Activated naive CD8-positive, alpha-beta T cell treated with anti-CD3 and anti-CD28 coated beads, Interleukin-2, amount 10 ng/mL, durations not matched to agents 7 days and 5 days (primary cell): ENCODE measurements around the gene PRIMPOL. TPM values are rescaled to one million over a fixed set of nuclear protein-coding genes. Genes with fewer than 3 reads are reported as not detected.
"Not testable (repeated sequence)": the region's sequence is repeated elsewhere in the genome, so short reads cannot be mapped to it uniquely, and the experiment has no call there.

ENCODE experiments used
- ATAC-seq: fragments of 150-1000 bp; cut with Tn5 transposase; one replicate; pipeline ENCODE4 v1.10.0; 2021; ENCODE audit warnings: low read depth, moderate library complexity
- POLR2A ChIA-PET: fragments of 350-600 bp; sonication (Branson Sonifier 250); formaldehyde crosslinking; loops from one replicate; lab custom pipeline; 2021; ENCODE audit warnings: antibody characterized with exemption; lab: Charles Lee
- DNase-seq: peaks from one replicate; pipeline ENCODE4 v3.0.0; 2021
- H3K27ac Mint-ChIP-seq: one replicate; pipeline ENCODE4 v1.8.0; 2022; ENCODE audit warnings: mild to moderate bottlenecking, mixed read lengths
- H3K27me3 Mint-ChIP-seq: one replicate; pipeline ENCODE4 v1.8.0; 2022; ENCODE audit warnings: mild to moderate bottlenecking, moderate library complexity, mixed read lengths
- H3K36me3 Mint-ChIP-seq: one replicate; pipeline ENCODE4 v1.8.0; 2021; ENCODE audit warnings: mild to moderate bottlenecking, mixed read lengths
- H3K4me1 Mint-ChIP-seq: one replicate; pipeline ENCODE4 v1.8.0; 2021; ENCODE audit warnings: mixed read lengths
- H3K4me3 Mint-ChIP-seq: one replicate; pipeline ENCODE4 v1.8.0; 2022; ENCODE audit warnings: mild to moderate bottlenecking, moderate library complexity, mixed read lengths
- H3K9me3 Mint-ChIP-seq: one replicate; pipeline ENCODE4 v1.8.0; 2021; ENCODE audit warnings: mixed read lengths
- total RNA-seq, 2 experiments: library from RNA; stranded (reverse); gene quantifications; one replicate each; pipeline ENCODE4 v1.2.3, GENCODE V29; 2021

The PRIMPOL gene, protein sequence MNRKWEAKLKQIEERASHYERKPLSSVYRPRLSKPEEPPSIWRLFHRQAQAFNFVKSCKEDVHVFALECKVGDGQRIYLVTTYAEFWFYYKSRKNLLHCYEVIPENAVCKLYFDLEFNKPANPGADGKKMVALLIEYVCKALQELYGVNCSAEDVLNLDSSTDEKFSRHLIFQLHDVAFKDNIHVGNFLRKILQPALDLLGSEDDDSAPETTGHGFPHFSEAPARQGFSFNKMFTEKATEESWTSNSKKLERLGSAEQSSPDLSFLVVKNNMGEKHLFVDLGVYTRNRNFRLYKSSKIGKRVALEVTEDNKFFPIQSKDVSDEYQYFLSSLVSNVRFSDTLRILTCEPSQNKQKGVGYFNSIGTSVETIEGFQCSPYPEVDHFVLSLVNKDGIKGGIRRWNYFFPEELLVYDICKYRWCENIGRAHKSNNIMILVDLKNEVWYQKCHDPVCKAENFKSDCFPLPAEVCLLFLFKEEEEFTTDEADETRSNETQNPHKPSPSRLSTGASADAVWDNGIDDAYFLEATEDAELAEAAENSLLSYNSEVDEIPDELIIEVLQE
- 10 to 100 TPM; 22.5 to 25.0 TPM for total RNA-seq

- Mint-ChIP-seq H3K4me3 (peak within 1 kb of the TSS; percentile 98), H3K4me1 (peaks cover 53% of the 10 kb centered on the region), H3K36me3 (peaks cover 30% of the 10 kb centered on the region), H3K27ac (peak within 1 kb of the TSS; percentile 96), H3K9me3 (no peaks in the 10 kb centered on the region), H3K27me3 (no peaks in the 10 kb centered on the region)
- POLR2A ChIA-PET: interaction anchor here (0.9 to 3.5 kb wide), 23 partner anchors 10 to 412 kb away, joined by 3 to 48 read pairs (median 4); partner anchors contain the start of genes CENPU and IRF2
- DNase-seq: peak; percentile 99
- ATAC-seq: peak; percentile 89
Measured at GRCh38 chr4:184649026-184649970, at the start of gene PRIMPOL, which contains the start of gene CASP3. Gene PRIMPOL (plus strand): TSS chr4:184649738. CDS start chr4:184657141, 7,403 bp downstream. Gene CASP3 (minus strand): TSS chr4:184649447. CDS start chr4:184638453, 10,994 bp downstream.

DNA sequence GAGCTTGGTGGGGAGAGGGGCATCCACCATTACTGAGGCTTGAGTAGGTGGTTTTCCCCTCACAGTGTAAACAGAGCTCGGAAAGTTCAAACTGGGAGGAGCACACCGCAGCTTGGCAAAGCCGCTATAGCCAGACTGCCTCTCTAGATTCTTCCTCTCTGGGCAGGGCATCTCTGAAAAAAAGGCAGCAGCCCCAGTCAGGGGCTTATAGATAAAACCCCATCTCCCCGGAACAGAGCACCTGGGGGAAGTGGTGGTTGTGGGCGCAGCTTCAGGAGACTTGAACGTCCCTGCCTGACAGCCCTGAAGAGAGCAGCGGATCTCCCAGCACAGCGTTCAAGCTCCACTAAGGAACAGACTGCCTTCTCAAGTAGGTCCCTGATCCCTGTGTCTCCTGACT, 48.6 kb upstream of the PRIMPOL start:
- POLR2A ChIA-PET: interaction anchor here (0.8 kb wide), 1 partner anchor 133 kb away, joined by 3 read pairs; the partner anchor contains the start of gene CENPU
- DNase-seq (peak; percentile 51), ATAC-seq (peak; percentile 81)
- Mint-ChIP-seq H3K36me3 (peaks cover 15% of the 10 kb centered on the region), H3K4me1 (peaks cover 29% of the 10 kb centered on the region), H3K9me3 (peaks cover 24% of the 10 kb centered on the region), H3K27ac (peak overlapping the region; percentile 33), H3K27me3 (peaks cover 25% of the 10 kb centered on the region), H3K4me3 (peak overlapping the region; percentile 65)

DNA sequence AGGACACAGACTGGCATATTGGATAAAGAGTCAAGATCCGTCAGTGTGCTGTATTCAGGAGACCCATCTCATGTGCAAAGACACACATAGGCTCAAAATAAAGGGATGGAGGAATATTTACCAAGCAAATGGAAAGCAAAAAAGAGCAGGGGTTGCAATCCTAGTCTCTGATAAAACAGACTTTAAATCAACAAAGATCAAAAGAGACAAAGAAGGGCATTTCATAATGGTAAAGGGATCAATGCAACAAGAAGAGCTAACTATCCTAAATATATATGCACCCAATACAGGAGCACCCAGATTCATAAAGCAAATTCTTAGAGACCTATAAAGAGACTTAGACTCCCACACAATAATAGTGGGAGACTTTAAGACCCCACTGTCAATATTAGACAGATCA, 46.7 kb upstream of the PRIMPOL start:
- H3K4me3 Mint-ChIP-seq, ATAC-seq, H3K27ac Mint-ChIP-seq, POLR2A ChIA-PET, DNase-seq: not testable (repeated sequence)
- peaks cover 29% of the 10 kb centered on the region for H3K4me1 Mint-ChIP-seq
- peaks cover 31% of the 10 kb centered on the region for H3K9me3 Mint-ChIP-seq
- peaks cover 15% of the 10 kb centered on the region for H3K36me3 Mint-ChIP-seq
- peaks cover 26% of the 10 kb centered on the region for H3K27me3 Mint-ChIP-seq

DNA sequence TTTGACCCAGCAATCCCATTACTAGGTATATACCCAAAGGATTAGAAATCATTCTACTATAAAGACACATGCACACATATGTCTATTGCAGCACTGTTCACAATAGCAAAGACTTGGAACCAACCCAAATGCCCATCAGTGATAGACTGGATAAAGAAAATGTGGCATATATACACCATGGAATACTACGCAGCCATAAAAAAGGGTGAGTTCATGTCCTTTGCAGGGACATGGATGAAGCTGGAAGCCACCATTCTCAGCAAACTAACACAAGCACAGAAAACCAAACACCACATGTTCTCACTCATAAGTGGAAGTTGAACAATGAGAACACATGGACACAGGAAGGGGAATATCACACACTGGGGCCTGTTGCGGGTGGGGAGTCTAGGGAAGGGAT, 42.1 kb upstream of the PRIMPOL start:
- POLR2A ChIA-PET, H3K4me1 Mint-ChIP-seq, ATAC-seq, DNase-seq, H3K27ac Mint-ChIP-seq, H3K4me3 Mint-ChIP-seq: not testable (repeated sequence)
- peaks cover 30% of the 10 kb centered on the region for H3K9me3 Mint-ChIP-seq
- peaks cover 26% of the 10 kb centered on the region for H3K27me3 Mint-ChIP-seq
- H3K36me3 Mint-ChIP-seq: peaks cover 12% of the 10 kb centered on the region

- Mint-ChIP-seq H3K4me3 (no peak overlapping the region), H3K36me3 (peaks cover 15% of the 10 kb centered on the region), H3K27ac (no peak overlapping the region), H3K4me1 (no peaks in the 10 kb centered on the region), H3K9me3 (peaks cover 11% of the 10 kb centered on the region), H3K27me3 (peaks cover 3% of the 10 kb centered on the region)
- no peak for ATAC-seq
- DNase-seq: no peak
- POLR2A ChIA-PET: no interaction called here
Measured at GRCh38 chr4:184612074-184612473, 37.5 kb upstream of the PRIMPOL start.

GRCh38 chr4:184613405-184613804, 36.1 kb upstream of the PRIMPOL start:
- DNase-seq (no peak), ATAC-seq (no peak)
- Mint-ChIP-seq H3K27ac (no peak overlapping the region), H3K4me1 (no peaks in the 10 kb centered on the region), H3K4me3 (no peak overlapping the region), H3K9me3 (peaks cover 11% of the 10 kb centered on the region), H3K27me3 (peaks cover 3% of the 10 kb centered on the region), H3K36me3 (peaks cover 15% of the 10 kb centered on the region)
- POLR2A ChIA-PET: no interaction called here

- Mint-ChIP-seq H3K4me1 (no peaks in the 10 kb centered on the region), H3K4me3 (no peak overlapping the region), H3K9me3 (peaks cover 11% of the 10 kb centered on the region), H3K27me3 (peaks cover 3% of the 10 kb centered on the region), H3K36me3 (peaks cover 15% of the 10 kb centered on the region), H3K27ac (no peak overlapping the region)
- ATAC-seq (no peak), DNase-seq (no peak)
- POLR2A ChIA-PET: interaction anchor here (0.5 kb wide), 1 partner anchor 148 kb away, joined by 3 read pairs; no protein-coding TSS in a partner anchor
Measured at GRCh38 chr4:184614509-184614908, 35.0 kb upstream of the PRIMPOL start.

- ATAC-seq: not testable (repeated sequence)
Measured at GRCh38 chr4:184616168-184616567, 33.4 kb upstream of the PRIMPOL start.

GRCh38 chr4:184616633-184617551, 32.6 kb upstream of the PRIMPOL start:
- H3K27ac Mint-ChIP-seq: no peak overlapping the region

More at GRCh38 chr4:184616168-184616567, 33.4 kb upstream of the PRIMPOL start:
- H3K36me3 Mint-ChIP-seq: peaks cover 17% of the 10 kb centered on the region
- H3K4me3 Mint-ChIP-seq, H3K27me3 Mint-ChIP-seq, H3K27ac Mint-ChIP-seq, POLR2A ChIA-PET, DNase-seq, H3K4me1 Mint-ChIP-seq: not testable (repeated sequence)
- peaks cover 11% of the 10 kb centered on the region for H3K9me3 Mint-ChIP-seq

GRCh38 chr4:184617600-184618196, 31.8 kb upstream of the PRIMPOL start:
- Mint-ChIP-seq H3K27ac (no peak overlapping the region), H3K4me3 (no peak overlapping the region), H3K4me1 (no peaks in the 10 kb centered on the region), H3K9me3 (peaks cover 11% of the 10 kb centered on the region), H3K27me3 (peaks cover 2% of the 10 kb centered on the region), H3K36me3 (peaks cover 19% of the 10 kb centered on the region)
- DNase-seq (no peak), ATAC-seq (no peak)
- POLR2A ChIA-PET: no interaction called here

More at GRCh38 chr4:184616633-184617551, 32.6 kb upstream of the PRIMPOL start:
- Mint-ChIP-seq H3K27me3 (peaks cover 3% of the 10 kb centered on the region), H3K36me3 (peaks cover 17% of the 10 kb centered on the region), H3K4me1 (no peaks in the 10 kb centered on the region), H3K9me3 (peaks cover 11% of the 10 kb centered on the region), H3K4me3 (no peak overlapping the region)
- no peak for ATAC-seq
- DNase-seq: no peak
- POLR2A ChIA-PET: no interaction called here

- H3K9me3 Mint-ChIP-seq: no peaks in the 10 kb centered on the region
- H3K27me3 Mint-ChIP-seq: no peaks in the 10 kb centered on the region
- POLR2A ChIA-PET: no interaction called here
- no peak for DNase-seq
- no peak overlapping the region for H3K27ac Mint-ChIP-seq
- ATAC-seq: no peak
- peaks cover 9% of the 10 kb centered on the region for H3K4me1 Mint-ChIP-seq
- H3K4me3 Mint-ChIP-seq: no peak overlapping the region
- peaks cover 25% of the 10 kb centered on the region for H3K36me3 Mint-ChIP-seq
Measured at GRCh38 chr4:184620212-184620867, 29.2 kb upstream of the PRIMPOL start.
